Subcutaneous abdominal adipose tissue (tissue), 5 donors: ENCODE data around the gene TMC2.
"Not testable (repeated sequence)": the region's sequence is repeated elsewhere in the genome, so short reads cannot be mapped to it uniquely, and the experiment has no call there.

Experiments used
- H3K27ac ChIP-seq: one replicate; pipeline ENCODE4 v1.7.0; 2013; ENCODE audit warnings: low read depth, mild to moderate bottlenecking, inconsistent platforms, low read length, moderate library complexity
- H3K27me3 ChIP-seq, 5 donors: one replicate each; pipeline ENCODE4 v1.7.0; 2013; ENCODE audit warnings: low read length in 5 of 5, inconsistent platforms in 1 of 5; ENCODE audit not compliant: control insufficient read depth in 5 of 5, insufficient read depth in 4 of 5
- H3K36me3 ChIP-seq, 5 donors: one replicate each; pipeline ENCODE4 v1.7.0; 2013; ENCODE audit warnings: low read length in 5 of 5; ENCODE audit not compliant: control insufficient read depth in 5 of 5, insufficient read depth in 5 of 5
- H3K4me1 ChIP-seq, 5 donors: one replicate each; pipeline ENCODE4 v1.7.0; 2013; ENCODE audit warnings: low read length in 5 of 5, mild to moderate bottlenecking in 3 of 5, moderate library complexity in 1 of 5; ENCODE audit not compliant: control insufficient read depth in 5 of 5, insufficient read depth in 5 of 5
- H3K4me3 ChIP-seq, 5 donors: one replicate each; pipeline ENCODE4 v1.7.0; 2013; ENCODE audit warnings: low read length in 5 of 5, low read depth in 1 of 5
- H3K9ac ChIP-seq, 5 donors: one replicate each; pipeline ENCODE4 v1.7.0; 2013; ENCODE audit warnings: low read length in 5 of 5, mild to moderate bottlenecking in 4 of 5, moderate library complexity in 3 of 5
- H3K9me3 ChIP-seq, 5 donors: one replicate each; pipeline ENCODE4 v1.7.0; 2013; ENCODE audit warnings: low read length in 5 of 5; ENCODE audit not compliant: control insufficient read depth in 5 of 5
- donor health status: healthy.
- donor health status: healthy.
- donor health status: healthy.
- donor health status: healthy.
- donor health status: healthy.

Gene TMC2, protein sequence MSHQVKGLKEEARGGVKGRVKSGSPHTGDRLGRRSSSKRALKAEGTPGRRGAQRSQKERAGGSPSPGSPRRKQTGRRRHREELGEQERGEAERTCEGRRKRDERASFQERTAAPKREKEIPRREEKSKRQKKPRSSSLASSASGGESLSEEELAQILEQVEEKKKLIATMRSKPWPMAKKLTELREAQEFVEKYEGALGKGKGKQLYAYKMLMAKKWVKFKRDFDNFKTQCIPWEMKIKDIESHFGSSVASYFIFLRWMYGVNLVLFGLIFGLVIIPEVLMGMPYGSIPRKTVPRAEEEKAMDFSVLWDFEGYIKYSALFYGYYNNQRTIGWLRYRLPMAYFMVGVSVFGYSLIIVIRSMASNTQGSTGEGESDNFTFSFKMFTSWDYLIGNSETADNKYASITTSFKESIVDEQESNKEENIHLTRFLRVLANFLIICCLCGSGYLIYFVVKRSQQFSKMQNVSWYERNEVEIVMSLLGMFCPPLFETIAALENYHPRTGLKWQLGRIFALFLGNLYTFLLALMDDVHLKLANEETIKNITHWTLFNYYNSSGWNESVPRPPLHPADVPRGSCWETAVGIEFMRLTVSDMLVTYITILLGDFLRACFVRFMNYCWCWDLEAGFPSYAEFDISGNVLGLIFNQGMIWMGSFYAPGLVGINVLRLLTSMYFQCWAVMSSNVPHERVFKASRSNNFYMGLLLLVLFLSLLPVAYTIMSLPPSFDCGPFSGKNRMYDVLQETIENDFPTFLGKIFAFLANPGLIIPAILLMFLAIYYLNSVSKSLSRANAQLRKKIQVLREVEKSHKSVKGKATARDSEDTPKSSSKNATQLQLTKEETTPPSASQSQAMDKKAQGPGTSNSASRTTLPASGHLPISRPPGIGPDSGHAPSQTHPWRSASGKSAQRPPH

DNA sequence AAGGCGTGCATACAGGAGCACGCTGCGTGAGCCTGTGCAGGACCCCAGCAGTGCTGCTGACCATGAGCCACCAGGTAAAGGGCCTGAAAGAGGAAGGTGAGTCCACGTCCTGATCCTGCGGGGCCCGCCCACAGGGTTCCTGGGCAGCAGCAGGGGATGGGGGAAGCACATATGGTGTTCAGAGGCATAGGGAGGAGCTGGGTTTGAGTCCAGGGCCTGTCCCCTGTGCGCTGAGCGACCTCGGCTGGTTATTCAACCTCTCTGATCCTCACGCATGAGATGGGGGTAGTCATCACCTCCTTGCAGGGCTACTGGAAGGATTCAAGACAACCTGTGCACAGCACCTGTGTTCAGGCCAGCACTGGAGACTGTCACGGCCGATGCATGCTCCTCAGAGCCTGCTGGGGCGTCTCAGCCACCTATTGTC, at the start of gene TMC2:
Gene TMC2 (plus strand): TSS at position 14 of the 427 bp plus-strand sequence. CDS start 49 bp downstream, at position 63.
- Histone ChIP-seq H3K27ac (no peak within 1 kb of the TSS), H3K9ac (no peak within 1 kb of the TSS), H3K36me3 (no peaks in the 10 kb centered on the region)

DNA sequence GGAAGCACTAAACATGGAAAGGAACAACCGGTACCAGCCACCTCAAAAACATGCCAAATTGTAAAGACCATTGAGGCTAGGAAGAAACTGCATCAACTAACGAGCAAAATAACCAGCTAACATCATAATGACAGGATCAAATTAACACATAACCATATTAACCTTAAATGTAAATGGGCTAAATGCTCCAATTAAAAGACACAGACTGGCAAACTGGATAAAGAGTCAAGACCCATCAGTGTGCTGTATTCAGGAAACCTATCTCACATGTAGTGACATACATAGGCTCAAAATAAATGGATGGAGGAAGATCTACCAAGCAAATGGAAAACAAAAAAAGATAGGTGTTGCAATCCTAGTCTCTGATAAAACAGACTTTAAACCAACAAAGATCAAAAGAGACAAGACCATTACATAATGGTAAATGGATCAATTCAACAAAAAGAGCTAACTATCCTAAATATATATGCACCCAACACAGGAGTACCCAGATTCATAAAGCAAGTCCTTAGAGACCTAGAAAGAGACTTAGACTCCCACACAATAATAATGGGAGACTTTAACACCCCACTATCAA, 33.5 kb upstream of the TMC2 start:
- H3K4me1 ChIP-seq, H3K27ac ChIP-seq, H3K9ac ChIP-seq, H3K27me3 ChIP-seq, H3K9me3 ChIP-seq, H3K4me3 ChIP-seq: not testable (repeated sequence)
- H3K36me3 ChIP-seq: peaks cover 7 to 28% (median 23%) of the 10 kb centered on the region in 5 donors

More for the DNA sequence above, at the start of gene TMC2:
- peaks cover 0 to 20% (median 12%) of the 10 kb centered on the region in 5 donors for H3K4me1 ChIP-seq
- no peaks in the 10 kb centered on the region for H3K9me3 ChIP-seq
- peaks cover 0 to 13% (median 0%) of the 10 kb centered on the region in 5 donors for H3K27me3 ChIP-seq
- H3K4me3 ChIP-seq: no peak within 1 kb of the TSS

DNA sequence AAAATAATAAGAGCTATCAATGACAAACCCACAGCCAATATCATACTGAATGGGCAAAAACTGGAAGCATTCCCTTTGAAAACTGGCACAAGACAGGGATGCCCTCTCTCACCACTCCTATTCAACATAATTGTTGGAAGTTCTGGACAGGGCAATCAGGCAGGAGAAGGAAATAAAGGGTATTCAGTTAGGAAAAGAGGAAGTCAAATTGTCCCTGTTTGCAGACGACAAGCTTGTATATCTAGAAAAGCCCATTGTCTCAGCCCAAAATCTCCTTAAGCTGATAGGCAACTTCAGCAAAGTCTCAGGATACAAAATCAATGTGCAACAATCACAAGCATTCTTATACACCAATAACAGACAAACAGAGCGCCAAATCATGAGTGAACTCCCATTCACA, 31.6 kb upstream of the TMC2 start:
- not testable (repeated sequence) for H3K27ac ChIP-seq, H3K27me3 ChIP-seq, H3K4me3 ChIP-seq, H3K9me3 ChIP-seq, H3K9ac ChIP-seq
- peaks cover 4 to 23% (median 19%) of the 10 kb centered on the region in 5 donors for H3K4me1 ChIP-seq
- H3K36me3 ChIP-seq: peaks cover 2 to 12% (median 9%) of the 10 kb centered on the region in 5 donors

DNA sequence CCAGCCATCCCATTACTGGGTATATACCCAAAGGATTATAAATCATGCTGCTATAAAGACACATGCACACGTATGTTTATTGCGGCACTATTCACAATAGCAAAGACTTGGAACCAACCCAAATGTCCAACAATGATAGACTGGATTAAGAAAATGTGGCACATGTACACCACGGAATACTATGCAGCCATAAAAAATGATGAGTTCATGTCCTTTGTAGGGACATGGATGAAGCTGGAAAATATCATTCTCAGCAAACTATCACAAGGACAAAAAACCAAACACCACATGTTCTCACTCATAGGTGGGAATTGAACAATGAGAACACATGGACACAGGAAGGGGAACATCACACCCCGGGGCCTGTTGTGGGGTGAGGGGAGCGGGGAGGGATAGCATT, 29.9 kb upstream of the TMC2 start:
- H3K9ac ChIP-seq, H3K27ac ChIP-seq, H3K4me3 ChIP-seq, H3K36me3 ChIP-seq, H3K9me3 ChIP-seq, H3K27me3 ChIP-seq: not testable (repeated sequence)
- H3K4me1 ChIP-seq: peaks cover 4 to 25% (median 19%) of the 10 kb centered on the region in 5 donors

DNA sequence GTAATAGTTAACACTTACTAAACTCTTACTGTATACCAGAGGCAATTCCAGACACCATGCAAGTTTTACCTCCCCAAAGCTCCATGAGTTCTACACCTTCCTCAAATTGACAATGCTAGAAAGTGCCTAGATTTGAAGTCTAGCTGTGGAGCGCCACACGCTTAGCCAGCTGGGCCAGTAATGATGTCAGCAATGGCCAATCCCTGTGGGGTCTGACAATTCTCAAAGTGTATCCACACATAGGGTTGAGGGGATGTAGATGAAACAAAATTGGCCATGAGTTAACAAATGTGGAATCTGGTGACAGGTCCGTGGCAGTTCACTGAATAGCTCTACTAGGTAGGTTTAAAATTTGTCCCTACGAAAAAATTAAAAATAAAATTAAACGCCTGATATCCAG, 28.9 kb upstream of the TMC2 start:
- no peaks in the 10 kb centered on the region for H3K27me3 ChIP-seq
- peak overlapping the region in 3 of 5 donors; percentile 82 to 92 (median 90) for H3K4me3 ChIP-seq
- H3K9ac ChIP-seq: peak overlapping the region in 4 of 5 donors; percentile 85 to 97 (median 88)
- no peaks in the 10 kb centered on the region for H3K9me3 ChIP-seq
- peaks cover 4 to 25% (median 19%) of the 10 kb centered on the region in 5 donors for H3K4me1 ChIP-seq
- H3K36me3 ChIP-seq: no peaks in the 10 kb centered on the region
- H3K27ac ChIP-seq: peak overlapping the region; percentile 91

DNA sequence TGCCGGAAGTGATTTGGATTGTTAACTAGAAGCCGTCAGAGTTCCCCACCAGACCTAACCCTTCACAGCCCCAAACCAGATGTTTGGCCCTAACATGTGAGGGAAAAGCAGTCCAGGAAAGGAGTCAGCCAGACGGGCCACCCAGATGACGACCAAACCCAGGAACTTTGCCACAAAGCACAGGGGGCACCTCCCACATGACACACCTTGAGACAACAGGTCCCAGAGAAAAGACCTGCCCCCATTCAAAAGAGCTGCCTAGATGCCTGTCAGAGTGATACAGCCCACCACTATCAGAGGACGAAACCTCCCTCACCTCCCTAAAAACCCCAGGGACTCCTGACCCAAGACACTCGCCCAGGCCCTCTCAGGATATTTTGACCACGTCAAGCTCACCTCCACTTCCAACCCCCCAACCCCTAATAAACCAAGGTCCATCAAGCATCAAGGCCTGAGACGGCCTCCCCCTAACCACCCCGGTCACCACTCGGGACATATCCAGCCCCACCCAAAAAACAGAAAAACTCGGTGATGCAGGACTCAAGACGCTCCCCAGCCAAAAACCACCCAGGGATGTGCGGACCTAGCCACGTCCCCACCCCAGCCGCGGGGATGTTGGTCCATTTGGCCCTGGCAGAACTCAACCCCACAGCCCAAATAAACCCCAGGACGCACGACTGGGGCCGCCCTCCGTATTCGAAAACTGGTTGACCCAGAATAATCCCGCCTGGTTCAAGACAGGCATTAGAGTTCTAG, 28.3 kb upstream of the TMC2 start:
- Histone ChIP-seq H3K9ac (peak overlapping the region; percentile 85 to 97 (median 89)), H3K27ac (peak overlapping the region; percentile 91)

DNA sequence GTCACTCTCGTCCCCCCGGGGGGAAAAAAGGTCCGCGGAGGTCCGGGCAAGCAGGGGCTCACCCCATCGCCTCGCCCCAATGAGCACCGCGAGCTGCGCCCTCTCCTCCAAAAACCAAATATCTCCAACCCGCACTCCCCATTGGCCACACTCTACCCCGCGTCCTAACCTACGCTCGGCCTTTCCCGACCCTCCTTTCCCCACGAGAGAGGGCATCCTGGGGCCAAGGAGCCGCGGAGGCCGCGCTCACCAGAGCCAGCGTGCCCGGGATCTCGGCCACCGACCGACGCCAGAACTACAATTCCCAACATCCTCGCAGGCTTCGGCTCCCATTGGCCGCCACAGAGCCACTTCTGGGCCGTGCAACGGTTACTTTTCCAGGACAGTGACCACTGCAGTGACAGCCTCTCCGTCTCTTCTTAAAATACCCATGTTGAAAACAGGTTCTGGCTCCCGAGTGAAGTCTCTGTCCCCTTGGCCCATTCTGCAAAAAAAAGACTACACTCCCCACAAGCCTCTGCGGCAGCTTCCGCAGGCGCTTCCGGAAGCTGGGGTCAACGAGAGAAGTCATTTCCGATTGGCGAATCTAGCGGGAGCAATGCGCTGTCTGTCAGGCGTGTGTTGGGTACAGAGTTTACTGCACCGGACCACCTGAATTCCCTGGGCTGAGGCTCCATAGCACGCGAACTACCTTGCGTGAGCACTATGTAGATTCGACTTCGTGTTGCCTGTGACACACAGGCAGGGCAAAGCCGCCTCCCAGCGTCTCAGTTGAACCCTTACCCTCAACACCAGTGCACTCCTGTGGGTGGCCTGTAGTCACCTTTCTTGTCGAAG, 27.5 kb upstream of the TMC2 start, which contains the start of gene ZNF343:
Gene ZNF343 (minus strand): TSS at position 285 of the 837 bp plus-strand sequence. CDS start 15,020 bp downstream, outside the sequence.
- peak within 1 kb of the TSS; percentile 85 to 97 (median 89) for H3K9ac ChIP-seq
- H3K27me3 ChIP-seq: no peaks in the 10 kb centered on the region
- H3K4me3 ChIP-seq: peak within 1 kb of the TSS; percentile 71 to 92 (median 85)

More for the DNA sequence above, 28.3 kb upstream of the TMC2 start:
- Histone ChIP-seq H3K4me1 (peaks cover 4 to 25% (median 19%) of the 10 kb centered on the region in 5 donors), H3K36me3 (no peaks in the 10 kb centered on the region), H3K4me3 (peak overlapping the region; percentile 71 to 92 (median 85)), H3K9me3 (no peaks in the 10 kb centered on the region), H3K27me3 (no peaks in the 10 kb centered on the region)

DNA sequence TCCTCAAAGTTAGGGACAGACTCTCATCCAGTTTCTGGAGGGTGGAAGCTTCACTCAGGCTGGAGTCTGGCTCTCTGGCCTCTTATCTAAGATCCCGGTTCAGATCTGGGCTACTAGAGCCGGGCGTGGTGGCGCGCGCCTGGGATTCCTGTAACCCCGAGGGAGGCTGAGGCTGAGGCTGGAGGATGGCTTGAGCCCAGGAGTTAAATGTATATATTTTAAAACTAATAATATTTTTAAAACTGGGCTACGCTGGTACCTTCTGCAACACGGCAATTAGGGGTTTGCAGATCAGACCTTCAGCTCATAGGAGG, 26.9 kb upstream of the TMC2 start:
- peak overlapping the region; percentile 91 for H3K27ac ChIP-seq
- peak overlapping the region; percentile 85 to 97 (median 89) for H3K9ac ChIP-seq
- H3K27me3 ChIP-seq: no peaks in the 10 kb centered on the region
- H3K4me3 ChIP-seq: peak overlapping the region; percentile 71 to 92 (median 85)
- H3K4me1 ChIP-seq: peaks cover 4 to 25% (median 19%) of the 10 kb centered on the region in 5 donors
- no peaks in the 10 kb centered on the region for H3K36me3 ChIP-seq
- no peaks in the 10 kb centered on the region for H3K9me3 ChIP-seq

More for the DNA sequence above, 27.5 kb upstream of the TMC2 start, which contains the start of gene ZNF343:
- H3K4me1 ChIP-seq: peaks cover 4 to 25% (median 19%) of the 10 kb centered on the region in 5 donors
- no peaks in the 10 kb centered on the region for H3K9me3 ChIP-seq
- peak within 1 kb of the TSS; percentile 91 for H3K27ac ChIP-seq
- H3K36me3 ChIP-seq: no peaks in the 10 kb centered on the region
